ENCODE results near the gene TSPAN10.

TSPAN10 gene

GRCh38 chr17:81636505-81637288 is at the start of gene TSPAN10, which contains the start of gene NPLOC4:
TSS of gene TSPAN10 (plus strand) at chr17:81637196. CDS start at chr17:81642413, 5,217 bp downstream.
TSS of gene NPLOC4 (minus strand) at chr17:81637112. CDS start at chr17:81636930, 182 bp downstream.
- H3K9ac ChIP-seq (ENCODE audit: low read length): peak within 1 kb of the TSS; percentile 91
- no peaks in the 10 kb centered on the region for H3K27me3 ChIP-seq (ENCODE audit: control insufficient read depth, insufficient read depth, low read length)
- H3K9me3 ChIP-seq (ENCODE audit: control insufficient read depth, insufficient read depth, low read depth, low read length): no peaks in the 10 kb centered on the region
- H3K4me3 ChIP-seq (ENCODE audit: low read depth, low read length): peak within 1 kb of the TSS; percentile 96
- peaks cover 4% of the 10 kb centered on the region; the same call in 1 of the 2 replicates for H3K4me1 ChIP-seq (ENCODE audit: control insufficient read depth, insufficient read depth, low read length)
- peaks cover 10% of the 10 kb centered on the region for H3K36me3 ChIP-seq (ENCODE audit: control insufficient read depth, insufficient read depth, low read length)
- H3K27ac ChIP-seq (ENCODE audit: low read depth, low read length): peak within 1 kb of the TSS; percentile 82; the same call in 1 of the 2 replicates

GRCh38 chr17:81589612-81590011 is 47.4 kb upstream of the TSPAN10 start:
- Histone ChIP-seq H3K9ac (ENCODE audit: low read length) (no peak overlapping the region), H3K4me1 (ENCODE audit: control insufficient read depth, insufficient read depth, low read length) (no peaks in the 10 kb centered on the region), H3K36me3 (ENCODE audit: control insufficient read depth, insufficient read depth, low read length) (peaks cover 88% of the 10 kb centered on the region), H3K27ac (ENCODE audit: low read depth, low read length) (no peak overlapping the region), H3K4me3 (ENCODE audit: low read depth, low read length) (no peak overlapping the region), H3K9me3 (ENCODE audit: control insufficient read depth, insufficient read depth, low read depth, low read length) (no peaks in the 10 kb centered on the region), H3K27me3 (ENCODE audit: control insufficient read depth, insufficient read depth, low read length) (no peaks in the 10 kb centered on the region)

- Histone ChIP-seq H3K36me3 (ENCODE audit: control insufficient read depth, insufficient read depth, low read length) (peaks cover 90% of the 10 kb centered on the region), H3K4me1 (ENCODE audit: control insufficient read depth, insufficient read depth, low read length) (no peaks in the 10 kb centered on the region), H3K27ac (ENCODE audit: low read depth, low read length) (no peak overlapping the region), H3K9me3 (ENCODE audit: control insufficient read depth, insufficient read depth, low read depth, low read length) (no peaks in the 10 kb centered on the region), H3K9ac (ENCODE audit: low read length) (no peak overlapping the region), H3K27me3 (ENCODE audit: control insufficient read depth, insufficient read depth, low read length) (no peaks in the 10 kb centered on the region), H3K4me3 (ENCODE audit: low read depth, low read length) (no peak overlapping the region)
These were observed 46.9 kb upstream of the TSPAN10 start for GRCh38 chr17:81590121-81590520.

- Histone ChIP-seq H3K27me3 (ENCODE audit: control insufficient read depth, insufficient read depth, low read length) (no peaks in the 10 kb centered on the region), H3K36me3 (ENCODE audit: control insufficient read depth, insufficient read depth, low read length) (peaks cover 88% of the 10 kb centered on the region), H3K27ac (ENCODE audit: low read depth, low read length) (no peak overlapping the region), H3K9me3 (ENCODE audit: control insufficient read depth, insufficient read depth, low read depth, low read length) (no peaks in the 10 kb centered on the region), H3K9ac (ENCODE audit: low read length) (no peak overlapping the region), H3K4me3 (ENCODE audit: low read depth, low read length) (no peak overlapping the region), H3K4me1 (ENCODE audit: control insufficient read depth, insufficient read depth, low read length) (no peaks in the 10 kb centered on the region)
These were observed 45.0 kb upstream of the TSPAN10 start for GRCh38 chr17:81591971-81592370.

- H3K36me3 ChIP-seq (ENCODE audit: control insufficient read depth, insufficient read depth, low read length): peaks cover 88% of the 10 kb centered on the region
- H3K27me3 ChIP-seq (ENCODE audit: control insufficient read depth, insufficient read depth, low read length): no peaks in the 10 kb centered on the region
- H3K9me3 ChIP-seq (ENCODE audit: control insufficient read depth, insufficient read depth, low read depth, low read length): no peaks in the 10 kb centered on the region
- no peaks in the 10 kb centered on the region for H3K4me1 ChIP-seq (ENCODE audit: control insufficient read depth, insufficient read depth, low read length)
- no peak overlapping the region for H3K4me3 ChIP-seq (ENCODE audit: low read depth, low read length)
- H3K9ac ChIP-seq (ENCODE audit: low read length): no peak overlapping the region
- no peak overlapping the region for H3K27ac ChIP-seq (ENCODE audit: low read depth, low read length)
These were observed 43.7 kb upstream of the TSPAN10 start for GRCh38 chr17:81593105-81593871.

- Histone ChIP-seq H3K36me3 (ENCODE audit: control insufficient read depth, insufficient read depth, low read length) (peaks cover 84% of the 10 kb centered on the region), H3K9ac (ENCODE audit: low read length) (no peak overlapping the region), H3K27me3 (ENCODE audit: control insufficient read depth, insufficient read depth, low read length) (no peaks in the 10 kb centered on the region), H3K27ac (ENCODE audit: low read depth, low read length) (no peak overlapping the region), H3K4me1 (ENCODE audit: control insufficient read depth, insufficient read depth, low read length) (no peaks in the 10 kb centered on the region), H3K9me3 (ENCODE audit: control insufficient read depth, insufficient read depth, low read depth, low read length) (no peaks in the 10 kb centered on the region), H3K4me3 (ENCODE audit: low read depth, low read length) (no peak overlapping the region)
These were observed 37.1 kb upstream of the TSPAN10 start for GRCh38 chr17:81599719-81600486.

- H3K36me3 ChIP-seq (ENCODE audit: control insufficient read depth, insufficient read depth, low read length): peaks cover 76% of the 10 kb centered on the region
- H3K27me3 ChIP-seq (ENCODE audit: control insufficient read depth, insufficient read depth, low read length): no peaks in the 10 kb centered on the region
- no peaks in the 10 kb centered on the region for H3K4me1 ChIP-seq (ENCODE audit: control insufficient read depth, insufficient read depth, low read length)
- H3K9ac ChIP-seq (ENCODE audit: low read length): no peak overlapping the region
- H3K4me3 ChIP-seq (ENCODE audit: low read depth, low read length): no peak overlapping the region
- no peaks in the 10 kb centered on the region for H3K9me3 ChIP-seq (ENCODE audit: control insufficient read depth, insufficient read depth, low read depth, low read length)
- H3K27ac ChIP-seq (ENCODE audit: low read depth, low read length): no peak overlapping the region
These were observed 35.4 kb upstream of the TSPAN10 start for GRCh38 chr17:81601525-81602120.

GRCh38 chr17:81603846-81604610 is 33.0 kb upstream of the TSPAN10 start:
- Histone ChIP-seq H3K27ac (ENCODE audit: low read depth, low read length) (no peak overlapping the region), H3K36me3 (ENCODE audit: control insufficient read depth, insufficient read depth, low read length) (peaks cover 82% of the 10 kb centered on the region), H3K9me3 (ENCODE audit: control insufficient read depth, insufficient read depth, low read depth, low read length) (no peaks in the 10 kb centered on the region), H3K9ac (ENCODE audit: low read length) (no peak overlapping the region), H3K27me3 (ENCODE audit: control insufficient read depth, insufficient read depth, low read length) (no peaks in the 10 kb centered on the region), H3K4me1 (ENCODE audit: control insufficient read depth, insufficient read depth, low read length) (no peaks in the 10 kb centered on the region), H3K4me3 (ENCODE audit: low read depth, low read length) (no peak overlapping the region)

GRCh38 chr17:81607431-81607830 is 29.6 kb upstream of the TSPAN10 start:
- Histone ChIP-seq H3K4me1 (ENCODE audit: control insufficient read depth, insufficient read depth, low read length) (no peaks in the 10 kb centered on the region), H3K27ac (ENCODE audit: low read depth, low read length) (no peak overlapping the region), H3K27me3 (ENCODE audit: control insufficient read depth, insufficient read depth, low read length) (no peaks in the 10 kb centered on the region), H3K4me3 (ENCODE audit: low read depth, low read length) (no peak overlapping the region), H3K9me3 (ENCODE audit: control insufficient read depth, insufficient read depth, low read depth, low read length) (no peaks in the 10 kb centered on the region), H3K36me3 (ENCODE audit: control insufficient read depth, insufficient read depth, low read length) (peaks cover 82% of the 10 kb centered on the region), H3K9ac (ENCODE audit: low read length) (no peak overlapping the region)

- no peak overlapping the region for H3K27ac ChIP-seq (ENCODE audit: low read depth, low read length)
- H3K27me3 ChIP-seq (ENCODE audit: control insufficient read depth, insufficient read depth, low read length): no peaks in the 10 kb centered on the region
- H3K9ac ChIP-seq (ENCODE audit: low read length): no peak overlapping the region
- no peak overlapping the region for H3K4me3 ChIP-seq (ENCODE audit: low read depth, low read length)
- peaks cover 82% of the 10 kb centered on the region for H3K36me3 ChIP-seq (ENCODE audit: control insufficient read depth, insufficient read depth, low read length)
- no peaks in the 10 kb centered on the region for H3K4me1 ChIP-seq (ENCODE audit: control insufficient read depth, insufficient read depth, low read length)
- no peaks in the 10 kb centered on the region for H3K9me3 ChIP-seq (ENCODE audit: control insufficient read depth, insufficient read depth, low read depth, low read length)
These were observed 28.9 kb upstream of the TSPAN10 start for GRCh38 chr17:81608082-81608481.

All from HUES6 (cell line).